Measurements from ENCODE around the gene NRTN. TPM values are rescaled to one million over a fixed set of nuclear protein-coding genes. Genes with fewer than 3 reads are reported as not detected.

NRTN gene
- total and polyA plus RNA-seq, 2 of the 13 experiments (the other 11 are each of a cell fraction or from before 2014, with no cell fraction given): 4.1 to 5.3 TPM

GRCh38 chr19:5790559-5791520 lies 14.0 kb upstream of the NRTN start, which contains the start of gene DUS3L (continued):
- TF ChIP-seq THRA (CRISPR knock-in tag; IDR thresholded peaks at IDR 0.05; ENCODE audit: borderline replicate concordance): no peak; the same call in 1 of the 2 replicates
- no peak for TF ChIP-seq ZNF432 (CRISPR knock-in tag; IDR thresholded peaks at IDR 0.05; ENCODE audit: borderline replicate concordance)
- TF ChIP-seq PRDM10 (CRISPR knock-in tag; IDR thresholded peaks at IDR 0.05; ENCODE audit: low read depth): peak; percentile 43; the same call in 1 of the 2 replicates
- TF ChIP-seq ZNF280D (CRISPR knock-in tag; IDR thresholded peaks at IDR 0.05): peak; percentile 71
- TF ChIP-seq TGIF2 (CRISPR knock-in tag; IDR thresholded peaks at IDR 0.05): peak; percentile 100
- TF ChIP-seq ADNP (CRISPR knock-in tag; IDR thresholded peaks at IDR 0.05): no peak
- TF ChIP-seq ELF4 (CRISPR knock-in tag; IDR thresholded peaks at IDR 0.05; ENCODE audit: borderline replicate concordance): peak; percentile 86; the same call in 1 of the 2 replicates
- TF ChIP-seq NONO (IDR thresholded peaks at IDR 0.05): no peak
- TF ChIP-seq NONO (CRISPR knock-in tag; conservative IDR thresholded peaks at IDR 0.05): peak; percentile 46; the same call in 1 of the 2 replicates
- TF ChIP-seq PHF5A (CRISPR knock-in tag; IDR thresholded peaks at IDR 0.05; ENCODE audit: low read depth, unreplicated experiment): no peak
- no peak; the same call in 1 of the 2 replicates for TF ChIP-seq RCOR2 (CRISPR knock-in tag; IDR thresholded peaks at IDR 0.05)
- no peak for TF ChIP-seq ZNF577 (CRISPR knock-in tag; IDR thresholded peaks at IDR 0.05; ENCODE audit: borderline replicate concordance, low read depth)
- TF ChIP-seq XRCC5 (optimal IDR thresholded peaks at IDR 0.05; ENCODE audit: low read length): no peak
- TF ChIP-seq NFATC3 (CRISPR knock-in tag; IDR thresholded peaks at IDR 0.05): peak; percentile 60
- peak; percentile 92 for TF ChIP-seq SALL1 (CRISPR knock-in tag; IDR thresholded peaks at IDR 0.05)
- no peak; the same call in 1 of the 2 replicates for TF ChIP-seq TSC22D2 (CRISPR knock-in tag; IDR thresholded peaks at IDR 0.05; ENCODE audit: borderline replicate concordance)
- TF ChIP-seq GMEB1 (CRISPR knock-in tag; IDR thresholded peaks at IDR 0.05; ENCODE audit: borderline replicate concordance): peak; percentile 89
- TF ChIP-seq TBX3 (IDR thresholded peaks at IDR 0.05; ENCODE audit: borderline replicate concordance): 0 out of 2 replicates have a peak, but pooled peaks have one; percentile 16
